ACC112 (cell line): ENCODE data around the gene GLI3.

Source experiments
- H2AFZ ChIP-seq: fragments of 200-600 bp; sonication (generic); one replicate; pipeline ENCODE4 v1.6.0; 2017; ENCODE audit warnings: antibody characterized with exemption, low read length; ENCODE audit not compliant: unreplicated experiment
- H3K27ac ChIP-seq: fragments of 200-600 bp; sonication (generic); 2 replicates; pipeline ENCODE4 v1.5.1; 2014; ENCODE audit warnings: low read depth, mild to moderate bottlenecking, antibody characterized with exemption, low read length, moderate library complexity
- H3K27me3 ChIP-seq: fragments of 200-600 bp; sonication (generic); 2 replicates; pipeline ENCODE4 v1.6.1; 2014; ENCODE audit warnings: mild to moderate bottlenecking, antibody characterized with exemption, low read length, moderate library complexity, mixed read lengths; ENCODE audit not compliant: insufficient read depth
- H3K36me3 ChIP-seq: fragments of 200-600 bp; sonication (generic); 2 replicates; pipeline ENCODE4 v1.6.1; 2016; ENCODE audit warnings: mild to moderate bottlenecking, antibody characterized with exemption, low read length, moderate library complexity, mixed read lengths; ENCODE audit not compliant: insufficient read depth
- H3K4me1 ChIP-seq: fragments of 200-600 bp; sonication (generic); one replicate; pipeline ENCODE4 v1.6.1; 2016; ENCODE audit warnings: low read length, mixed read lengths; ENCODE audit not compliant: insufficient read depth, unreplicated experiment, control insufficient read depth
- H3K4me3 ChIP-seq: fragments of 200-600 bp; sonication (generic); 2 replicates; pipeline ENCODE4 v1.5.1; 2014; ENCODE audit warnings: mild to moderate bottlenecking, low read depth, low read length
- H3K79me2 ChIP-seq: fragments of 200-600 bp; sonication (generic); one replicate; pipeline ENCODE4 v1.6.0; 2016; ENCODE audit warnings: low read length; ENCODE audit not compliant: control insufficient read depth, unreplicated experiment, insufficient read depth

Gene GLI3

GRCh38 chr7:42197451-42197850, 39.6 kb downstream of the GLI3 start:
- Histone ChIP-seq H3K4me3 (no peak overlapping the region), H3K27me3 (no peaks in the 10 kb centered on the region), H2AFZ (no peak overlapping the region), H3K79me2 (peaks cover 9% of the 10 kb centered on the region), H3K27ac (no peak overlapping the region), H3K4me1 (peaks cover 21% of the 10 kb centered on the region), H3K36me3 (no peaks in the 10 kb centered on the region)

- H3K79me2 ChIP-seq = peaks cover 10% of the 10 kb centered on the region
- peak overlapping the region; percentile 56 for H3K27ac ChIP-seq
- H3K4me1 ChIP-seq = peaks cover 48% of the 10 kb centered on the region
Measured at GRCh38 chr7:42194238-42194637, 42.8 kb downstream of the GLI3 start.

GRCh38 chr7:42193471-42194129, 43.4 kb downstream of the GLI3 start:
- H2AFZ ChIP-seq = peak overlapping the region; percentile 37
- H3K4me3 ChIP-seq = peak overlapping the region; percentile 63
- H3K4me1 ChIP-seq = peaks cover 55% of the 10 kb centered on the region
- no peaks in the 10 kb centered on the region for H3K27me3 ChIP-seq
- no peaks in the 10 kb centered on the region for H3K36me3 ChIP-seq
- peaks cover 13% of the 10 kb centered on the region for H3K79me2 ChIP-seq
- H3K27ac ChIP-seq = peak overlapping the region; percentile 56

More at GRCh38 chr7:42194238-42194637, 42.8 kb downstream of the GLI3 start:
- H3K27me3 ChIP-seq = no peaks in the 10 kb centered on the region
- H3K36me3 ChIP-seq = no peaks in the 10 kb centered on the region
- peak overlapping the region; percentile 63 for H3K4me3 ChIP-seq
- peak overlapping the region; percentile 37 for H2AFZ ChIP-seq

- no peaks in the 10 kb centered on the region for H3K36me3 ChIP-seq
- H3K4me1 ChIP-seq = peaks cover 55% of the 10 kb centered on the region
- H2AFZ ChIP-seq = no peak overlapping the region
- no peaks in the 10 kb centered on the region for H3K27me3 ChIP-seq
- peak overlapping the region; percentile 56 for H3K27ac ChIP-seq
- H3K79me2 ChIP-seq = peaks cover 14% of the 10 kb centered on the region
- no peak overlapping the region; the same call in 1 of the 2 replicates for H3K4me3 ChIP-seq
Measured at GRCh38 chr7:42192851-42193461, 44.1 kb downstream of the GLI3 start.

GRCh38 chr7:42192066-42192465, 44.9 kb downstream of the GLI3 start:
- Histone ChIP-seq H3K27me3 (no peaks in the 10 kb centered on the region), H3K27ac (peak overlapping the region; percentile 5; the same call in 1 of the 2 replicates), H2AFZ (no peak overlapping the region), H3K36me3 (no peaks in the 10 kb centered on the region), H3K79me2 (peaks cover 14% of the 10 kb centered on the region), H3K4me1 (peaks cover 55% of the 10 kb centered on the region), H3K4me3 (no peak overlapping the region)

GRCh38 chr7:42189535-42189934, 47.5 kb downstream of the GLI3 start:
- Histone ChIP-seq H3K27ac (peak overlapping the region; percentile 61), H3K79me2 (peaks cover 14% of the 10 kb centered on the region), H3K27me3 (no peaks in the 10 kb centered on the region), H3K4me3 (peak overlapping the region; percentile 30), H2AFZ (peak overlapping the region; percentile 33), H3K4me1 (peaks cover 54% of the 10 kb centered on the region), H3K36me3 (no peaks in the 10 kb centered on the region)

- peaks cover 6% of the 10 kb centered on the region for H3K79me2 ChIP-seq
- no peak overlapping the region for H3K4me3 ChIP-seq
- H3K4me1 ChIP-seq = peaks cover 36% of the 10 kb centered on the region
- no peak overlapping the region for H2AFZ ChIP-seq
- no peak overlapping the region for H3K27ac ChIP-seq
- no peaks in the 10 kb centered on the region for H3K36me3 ChIP-seq
- H3K27me3 ChIP-seq = no peaks in the 10 kb centered on the region
Measured at GRCh38 chr7:42186151-42186550, 50.9 kb downstream of the GLI3 start.

GRCh38 chr7:42185726-42186125, 51.3 kb downstream of the GLI3 start:
- Histone ChIP-seq H3K36me3 (no peaks in the 10 kb centered on the region), H3K79me2 (peaks cover 6% of the 10 kb centered on the region), H2AFZ (no peak overlapping the region), H3K4me1 (peaks cover 32% of the 10 kb centered on the region), H3K27me3 (no peaks in the 10 kb centered on the region), H3K4me3 (no peak overlapping the region), H3K27ac (no peak overlapping the region)

- Histone ChIP-seq H2AFZ (no peak overlapping the region), H3K4me1 (peaks cover 12% of the 10 kb centered on the region), H3K27me3 (no peaks in the 10 kb centered on the region), H3K79me2 (peaks cover 2% of the 10 kb centered on the region), H3K27ac (no peak overlapping the region), H3K36me3 (no peaks in the 10 kb centered on the region), H3K4me3 (no peak overlapping the region)
Measured at GRCh38 chr7:42183547-42183946, 53.5 kb downstream of the GLI3 start.

- no peak overlapping the region for H2AFZ ChIP-seq
- no peak overlapping the region for H3K27ac ChIP-seq
- H3K36me3 ChIP-seq = no peaks in the 10 kb centered on the region
- H3K27me3 ChIP-seq = no peaks in the 10 kb centered on the region
- peaks cover 12% of the 10 kb centered on the region for H3K4me1 ChIP-seq
- H3K4me3 ChIP-seq = no peak overlapping the region
- peaks cover 2% of the 10 kb centered on the region for H3K79me2 ChIP-seq
Measured at GRCh38 chr7:42181566-42181965, 55.4 kb downstream of the GLI3 start.

GRCh38 chr7:42180806-42181205, 56.2 kb downstream of the GLI3 start:
- H3K27me3 ChIP-seq = no peaks in the 10 kb centered on the region
- no peak overlapping the region for H2AFZ ChIP-seq
- H3K36me3 ChIP-seq = no peaks in the 10 kb centered on the region
- H3K27ac ChIP-seq = no peak overlapping the region
- H3K4me1 ChIP-seq = peaks cover 12% of the 10 kb centered on the region
- H3K4me3 ChIP-seq = no peak overlapping the region
- H3K79me2 ChIP-seq = peaks cover 5% of the 10 kb centered on the region
